ENCODE measurements around the gene ZNF536.
"Not testable (repeated sequence)": the region's sequence is repeated elsewhere in the genome, so short reads cannot be mapped to it uniquely, and the experiment has no call there.

The ZNF536 gene

GRCh38 chr19:30459859-30460258 is 87.7 kb downstream of the ZNF536 start:
- Histone ChIP-seq H3K27ac (no peak overlapping the region), H3K4me3 (no peak overlapping the region)

DNA sequence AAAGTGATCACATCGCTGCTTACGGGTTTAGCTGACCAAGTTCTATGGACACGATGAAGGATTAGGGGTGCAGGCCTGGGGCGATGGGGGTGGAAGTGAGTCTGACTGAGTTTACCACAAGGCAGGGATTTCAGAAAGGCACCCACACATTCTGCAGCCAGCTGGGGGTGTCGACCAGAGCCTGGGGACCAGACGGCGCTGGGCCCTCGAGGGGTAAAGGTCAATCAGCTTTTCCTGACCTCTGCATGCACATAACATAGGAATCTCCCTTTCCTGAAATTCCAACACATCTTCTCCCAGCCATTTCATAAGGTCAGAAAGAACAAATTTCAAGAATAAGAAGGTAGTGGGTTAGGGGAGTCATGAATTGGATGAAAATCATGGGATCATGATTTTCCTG is 92.0 kb downstream of the ZNF536 start:
- H3K27ac ChIP-seq = no peak overlapping the region
- no peak overlapping the region for H3K4me3 ChIP-seq

- H3K27ac ChIP-seq, H3K4me3 ChIP-seq: not testable (repeated sequence)
Observed at GRCh38 chr19:30466598-30466997, 94.4 kb downstream of the ZNF536 start.

DNA sequence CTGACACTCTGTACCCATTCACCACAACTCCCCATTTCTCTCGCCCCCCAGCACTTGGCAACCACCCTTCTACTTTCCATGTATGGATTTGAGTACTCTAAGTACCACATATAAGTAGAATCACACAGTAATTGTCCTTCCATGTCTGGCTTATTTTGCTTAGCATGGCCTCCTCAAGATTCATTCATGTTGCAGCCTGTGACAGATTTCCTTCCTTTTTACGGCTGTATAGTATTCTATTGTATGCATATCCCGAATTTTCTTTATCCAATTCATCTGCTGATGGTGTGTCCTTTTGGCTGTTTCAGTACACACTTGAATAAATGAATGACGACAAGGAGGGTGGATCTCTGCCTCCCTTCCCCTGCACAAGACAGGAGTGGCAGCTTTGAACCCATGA is 95.1 kb downstream of the ZNF536 start:
- no peak overlapping the region for H3K4me3 ChIP-seq
- H3K27ac ChIP-seq = no peak overlapping the region

GRCh38 chr19:30469774-30470173 is 97.6 kb downstream of the ZNF536 start:
- H3K27ac ChIP-seq = no peak overlapping the region
- H3K4me3 ChIP-seq = no peak overlapping the region

DNA sequence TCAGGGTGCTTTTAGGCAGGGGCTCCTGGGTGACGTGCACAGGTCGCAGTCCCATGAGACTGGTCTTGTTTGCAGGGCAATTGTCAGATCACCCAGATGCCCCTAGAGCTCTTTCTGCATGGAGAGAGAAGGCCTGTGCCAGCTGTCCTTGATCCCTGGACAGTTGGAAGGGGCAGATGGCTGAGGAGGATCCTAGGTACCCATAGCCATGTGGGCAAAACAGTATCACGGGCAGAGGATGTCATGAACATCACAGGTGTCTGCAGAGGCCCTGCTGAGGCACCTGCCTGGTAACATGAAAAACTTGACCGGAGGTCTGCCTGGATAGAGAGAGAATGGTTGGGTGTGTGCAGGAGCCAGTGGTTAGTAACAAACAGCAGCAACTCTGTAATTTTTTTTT is 99.3 kb downstream of the ZNF536 start:
- Histone ChIP-seq H3K4me3 (no peak overlapping the region), H3K27ac (no peak overlapping the region)

DNA sequence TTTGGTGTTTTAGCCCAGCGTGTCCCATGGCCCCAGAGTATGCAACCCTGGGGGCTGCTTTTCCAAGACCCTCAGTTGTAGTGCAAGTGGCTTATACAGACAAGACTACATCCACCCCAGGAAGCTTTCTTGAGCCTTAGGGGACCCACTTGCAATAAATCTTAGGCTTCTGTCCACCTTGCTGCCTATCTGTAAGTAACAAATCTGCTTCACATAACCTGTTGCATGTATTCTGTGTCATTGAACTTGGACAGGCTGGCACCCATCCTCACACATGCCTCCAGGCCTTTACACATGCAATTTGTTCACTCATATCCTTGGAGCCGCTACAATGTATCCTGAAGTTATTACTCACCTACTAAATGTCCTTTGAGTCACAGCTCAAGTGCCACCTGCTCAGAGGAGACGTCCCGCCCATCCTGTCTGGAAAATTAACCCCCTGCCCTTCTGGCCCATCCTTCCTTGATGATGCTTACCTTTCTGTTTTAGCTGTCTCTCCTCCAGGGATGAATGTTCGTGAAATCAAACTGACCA is 101.2 kb downstream of the ZNF536 start:
- no peak overlapping the region for H3K27ac ChIP-seq
- no peak overlapping the region for H3K4me3 ChIP-seq

DNA sequence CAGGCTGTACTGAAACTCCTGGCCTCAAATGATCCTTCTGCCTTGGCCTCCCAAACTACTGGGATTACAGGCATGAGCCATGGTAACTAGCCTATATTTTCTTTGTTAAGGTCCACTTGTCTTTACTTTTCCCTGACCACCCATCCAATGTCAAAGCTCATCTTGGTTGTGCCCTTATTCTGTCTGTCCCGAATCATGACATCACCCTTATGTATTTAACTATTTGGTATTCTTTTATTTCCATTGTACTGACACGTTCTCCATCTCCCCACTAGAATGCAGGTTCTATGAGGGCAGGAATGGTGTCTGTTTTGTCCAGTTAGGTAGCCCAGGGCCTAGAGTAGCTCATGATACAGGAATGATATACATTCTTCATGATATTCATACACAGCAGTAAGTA is 104.8 kb downstream of the ZNF536 start:
- H3K27ac ChIP-seq = no peak overlapping the region
- no peak overlapping the region for H3K4me3 ChIP-seq

GRCh38 chr19:30479231-30479630 is 107.0 kb downstream of the ZNF536 start:
- no peak overlapping the region for H3K27ac ChIP-seq
- no peak overlapping the region for H3K4me3 ChIP-seq

DNA sequence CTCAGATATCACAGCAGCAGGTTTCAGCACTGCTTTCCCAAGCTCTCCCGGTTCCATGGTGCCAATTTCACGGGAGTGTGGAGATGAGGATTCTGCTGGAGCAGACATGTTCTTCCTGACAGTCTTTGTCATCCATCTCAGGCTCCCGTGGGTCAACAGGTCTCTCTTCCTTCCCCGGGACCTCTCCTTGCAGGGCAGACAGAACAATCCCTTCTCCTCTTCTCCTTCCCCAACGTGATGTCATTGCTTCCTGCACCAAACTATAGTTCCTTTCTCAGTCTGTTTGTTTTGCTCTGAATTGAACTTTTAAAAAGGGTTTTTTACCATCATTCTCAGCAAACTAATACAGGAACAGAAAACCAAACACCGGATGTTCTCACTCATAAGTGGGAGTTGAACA is 107.9 kb downstream of the ZNF536 start:
- H3K4me3 ChIP-seq = no peak overlapping the region
- H3K27ac ChIP-seq = no peak overlapping the region

DNA sequence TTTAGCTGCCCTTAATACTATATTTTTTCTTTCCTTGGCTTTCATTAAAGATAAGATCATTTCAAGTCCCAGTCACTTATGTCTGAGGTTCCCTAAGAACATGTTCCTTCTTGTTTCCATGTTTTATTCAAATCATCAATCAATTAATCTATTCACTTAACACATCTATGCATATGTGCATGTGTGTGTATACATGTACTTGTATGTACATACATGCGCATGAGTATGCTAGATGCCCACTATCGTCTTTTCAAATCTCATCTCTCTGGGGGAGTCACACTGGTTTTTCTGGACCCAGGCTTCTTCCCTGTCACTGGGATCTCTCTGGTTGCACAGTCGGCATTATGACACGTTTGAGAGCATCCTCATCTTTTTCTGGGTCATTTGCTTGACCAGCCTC is 108.9 kb downstream of the ZNF536 start:
- no peak overlapping the region for H3K27ac ChIP-seq
- H3K4me3 ChIP-seq = no peak overlapping the region

DNA sequence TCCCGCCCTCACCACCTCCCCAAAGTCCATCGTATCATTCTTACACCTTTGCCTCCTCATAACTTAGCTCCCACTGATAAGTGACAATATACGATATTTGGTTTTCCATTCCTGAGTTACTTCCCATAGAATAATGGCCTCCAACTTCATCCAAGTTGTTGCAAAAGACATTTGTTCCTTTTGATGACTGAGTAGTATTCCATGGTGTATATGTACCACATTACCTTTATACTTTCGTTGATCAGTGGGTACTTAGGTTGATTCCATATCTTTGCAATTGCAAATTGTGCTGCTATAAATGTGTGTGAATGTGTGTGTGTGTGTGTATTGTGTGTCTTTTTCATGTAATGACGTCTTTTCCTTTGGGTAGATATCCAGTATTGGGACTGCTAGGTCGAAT is 109.6 kb downstream of the ZNF536 start:
- Histone ChIP-seq H3K27ac (no peak overlapping the region), H3K4me3 (no peak overlapping the region)

GRCh38 chr19:30482956-30483355 is 110.8 kb downstream of the ZNF536 start:
- no peak overlapping the region for H3K4me3 ChIP-seq

GRCh38 chr19:30486250-30486649 is 114.1 kb downstream of the ZNF536 start:
- H3K27ac ChIP-seq, H3K4me3 ChIP-seq: not testable (repeated sequence)

More at GRCh38 chr19:30482956-30483355, 110.8 kb downstream of the ZNF536 start:
- no peak overlapping the region for H3K27ac ChIP-seq

DNA sequence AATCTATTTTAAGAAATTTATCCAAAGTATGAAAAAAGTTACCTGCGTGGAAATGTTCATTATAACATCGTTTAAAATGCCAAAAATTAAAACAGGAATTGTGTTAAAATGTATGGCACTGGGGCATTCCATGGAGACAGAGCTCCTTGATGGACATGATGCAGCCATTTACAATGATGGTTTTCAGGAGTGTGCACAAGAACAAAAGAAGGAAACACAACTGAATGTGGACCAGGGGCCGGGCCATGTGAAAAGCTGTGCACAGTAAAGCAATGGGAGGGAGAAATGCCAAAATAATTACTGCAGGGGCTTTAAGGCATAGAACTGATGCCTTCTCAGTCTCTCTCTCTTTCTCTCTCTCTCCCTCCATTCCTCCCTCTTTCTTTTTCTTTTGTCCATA is 115.0 kb downstream of the ZNF536 start:
- Histone ChIP-seq H3K27ac (no peak overlapping the region), H3K4me3 (no peak overlapping the region)

- no peak overlapping the region for H3K27ac ChIP-seq
Observed at GRCh38 chr19:30488191-30488590, 116.0 kb downstream of the ZNF536 start.

DNA sequence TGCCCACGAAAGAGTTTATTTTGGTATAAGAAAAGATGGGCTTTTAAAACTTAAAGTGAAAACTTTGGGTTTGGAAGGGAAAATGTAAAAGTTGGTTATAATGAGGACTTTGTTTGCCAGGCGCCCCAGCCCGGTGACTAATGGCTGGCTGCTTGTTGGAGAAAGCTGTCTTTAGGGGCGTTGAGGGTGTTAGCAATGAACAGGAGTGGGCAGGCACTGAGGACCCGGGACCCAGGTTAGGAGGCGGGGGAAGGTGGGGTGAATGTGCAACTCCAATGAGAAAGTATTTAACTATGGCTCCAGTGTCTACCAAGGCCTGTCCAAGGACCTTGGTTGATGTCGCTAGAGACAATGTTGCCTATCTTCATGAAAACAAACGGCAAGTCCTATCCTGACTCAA is 118.6 kb downstream of the ZNF536 start:
- no peak overlapping the region for H3K4me3 ChIP-seq
- no peak overlapping the region for H3K27ac ChIP-seq

More at GRCh38 chr19:30488191-30488590, 116.0 kb downstream of the ZNF536 start:
- H3K4me3 ChIP-seq = no peak overlapping the region

DNA sequence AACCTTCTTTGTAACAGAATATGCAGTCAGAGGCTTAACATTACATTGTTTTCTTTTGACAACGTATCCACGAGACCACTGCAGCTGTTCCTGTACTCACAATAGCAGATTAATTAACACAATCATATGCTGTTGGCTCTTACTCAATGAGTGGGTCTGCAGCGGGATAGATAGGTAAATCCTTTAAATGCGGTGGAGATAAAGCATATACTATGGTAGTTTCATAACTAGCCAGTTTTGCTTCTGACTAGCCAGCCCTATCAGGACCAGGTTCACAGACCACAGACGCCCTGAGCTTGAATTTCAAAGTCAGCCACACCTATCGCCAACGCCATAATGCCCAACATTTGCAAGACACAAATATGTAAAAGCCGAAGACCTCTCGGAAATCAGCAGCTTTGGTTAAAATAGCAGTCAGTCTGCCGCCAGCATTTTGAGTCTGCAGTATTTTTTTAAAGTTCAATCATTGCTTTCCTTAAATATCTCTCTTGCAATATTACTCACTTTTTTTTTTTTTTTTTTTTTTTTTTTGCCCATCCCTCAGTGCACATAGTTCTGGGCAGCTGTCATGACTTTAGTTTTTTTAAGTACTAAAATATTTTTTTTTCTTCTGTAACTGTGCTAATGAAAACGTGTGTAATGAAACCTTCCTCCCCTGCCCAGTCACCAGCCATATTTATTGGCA is 120.5 kb downstream of the ZNF536 start:
- no peak overlapping the region for H3K27ac ChIP-seq
- H3K4me3 ChIP-seq = no peak overlapping the region

DNA sequence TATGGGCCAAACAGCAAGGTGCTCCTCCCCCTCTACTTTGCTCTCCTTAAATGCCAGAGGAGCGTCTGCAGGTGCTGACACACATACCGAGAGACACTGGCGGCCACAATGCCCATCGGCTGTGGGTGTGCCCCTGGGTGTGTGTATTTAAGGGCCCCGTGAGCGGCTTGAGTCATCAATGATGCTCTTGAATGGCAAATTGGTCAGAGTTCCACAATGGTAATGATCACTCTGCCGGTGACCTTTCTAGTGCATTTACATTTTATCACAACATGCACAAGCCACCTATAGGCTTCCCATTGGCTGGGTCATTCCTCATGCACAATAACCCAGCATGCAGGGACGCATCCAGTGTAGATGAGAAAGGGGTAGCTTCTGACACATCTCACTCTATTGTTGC is 124.8 kb downstream of the ZNF536 start:
- Histone ChIP-seq H3K4me3 (no peak overlapping the region), H3K27ac (no peak overlapping the region)

DNA sequence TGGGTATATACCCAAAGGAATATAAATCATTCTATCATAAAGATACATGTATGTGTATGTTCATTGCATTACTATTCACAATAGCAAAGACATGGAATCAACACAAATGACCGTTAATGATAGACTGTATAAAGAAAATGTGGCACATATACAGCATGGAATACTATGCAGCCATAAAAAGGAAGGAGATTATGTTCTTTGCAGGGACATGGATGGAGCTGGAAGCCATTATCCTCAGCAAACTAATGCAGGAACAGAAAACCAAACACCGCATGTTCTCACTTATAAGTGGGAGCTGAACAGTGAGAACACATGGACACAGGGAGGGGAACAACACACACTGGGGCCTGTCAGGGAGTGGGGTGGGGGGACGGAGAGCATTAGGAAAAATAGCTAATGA is 125.9 kb downstream of the ZNF536 start:
- not testable (repeated sequence) for H3K27ac ChIP-seq, H3K4me3 ChIP-seq

GRCh38 chr19:30498707-30499106 is 126.5 kb downstream of the ZNF536 start:
- Histone ChIP-seq H3K27ac (no peak overlapping the region), H3K4me3 (no peak overlapping the region)

GRCh38 chr19:30504272-30504671 is 132.1 kb downstream of the ZNF536 start:
- no peak overlapping the region for H3K4me3 ChIP-seq
- no peak overlapping the region for H3K27ac ChIP-seq
